Esophagus squamous epithelium (tissue), 4 donors: ENCODE data around the gene CRTC3.

ENCODE experiments used
- CTCF ChIP-seq, 6 experiments: fragments of 450-650 bp in 4 of 6; fragments of 200-600 bp in 2 of 6; sonication (generic) in 2 of 6; IDR thresholded peaks; one replicate each; pipeline ENCODE4 v1.5.1; 2016 to 2019; ENCODE audit warnings: antibody characterized with exemption in 6 of 6, mild to moderate bottlenecking in 4 of 6, moderate library complexity in 4 of 6
- POLR2A ChIP-seq, 4 donors: fragments of 450-650 bp; IDR thresholded peaks; one replicate each; pipeline ENCODE4 v1.6.1; 2017; ENCODE audit warnings: antibody characterized with exemption in 4 of 4, mild to moderate bottlenecking in 4 of 4, moderate library complexity in 3 of 4

GRCh38 chr15:90571063-90571541, 41.4 kb downstream of the CRTC3 start:
- TF ChIP-seq CTCF (IDR thresholded peaks at IDR 0.05) (no peak), POLR2A (IDR thresholded peaks at IDR 0.05) (no peak)
